ENCODE measurements around the gene IGSF10.

The IGSF10 gene

DNA sequence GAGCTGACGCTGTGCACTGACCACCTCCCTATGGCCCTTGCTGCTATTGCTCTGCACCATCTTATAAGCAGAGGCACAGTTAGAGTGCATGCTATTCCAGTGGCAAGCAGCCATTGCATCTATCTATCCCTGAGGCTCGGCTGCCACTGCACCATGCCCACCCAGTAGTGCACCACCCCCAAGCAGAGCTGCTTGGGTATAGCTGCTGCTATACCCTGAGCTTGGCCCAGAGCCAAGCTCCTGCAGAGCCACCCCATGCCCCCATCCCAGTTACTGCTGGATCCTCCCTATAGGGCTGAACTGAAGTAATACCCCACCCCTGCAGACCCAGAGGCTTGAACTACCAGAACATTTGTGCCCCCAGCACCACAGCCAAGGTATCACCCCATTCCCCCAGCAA, 19.6 kb upstream of the IGSF10 start:
- Histone ChIP-seq H3K4me1 (ENCODE audit: control insufficient read depth, insufficient read depth, low read length) (no peaks in the 10 kb centered on the region), H3K4me3 (ENCODE audit: low read length) (no peak overlapping the region), H3K27me3 (ENCODE audit: control insufficient read depth, insufficient read depth, low read length) (no peaks in the 10 kb centered on the region), H3K9ac (ENCODE audit: low read length) (no peak overlapping the region), H3K9me3 (ENCODE audit: control insufficient read depth, low read length) (no peaks in the 10 kb centered on the region), H3K36me3 (ENCODE audit: control insufficient read depth, insufficient read depth, low read length) (no peaks in the 10 kb centered on the region)

DNA sequence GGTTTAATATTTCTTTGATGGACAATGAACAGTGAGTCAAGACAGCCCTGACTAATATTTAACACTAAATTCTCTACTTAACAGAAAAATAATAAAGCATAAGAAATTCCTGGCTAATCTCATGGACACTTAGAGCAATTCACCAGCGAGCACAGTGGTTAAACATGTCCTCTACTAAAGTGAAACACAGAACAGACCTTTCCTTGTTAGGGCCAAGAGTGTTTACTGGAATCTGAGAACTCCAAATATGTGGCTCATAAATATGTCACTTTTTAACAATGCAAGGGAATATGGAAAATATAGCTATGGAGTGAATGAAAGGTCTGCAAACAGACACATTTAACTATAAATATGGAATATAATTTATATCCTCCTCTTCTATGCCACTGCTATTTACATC, 18.6 kb upstream of the IGSF10 start:
- Histone ChIP-seq H3K4me3 (ENCODE audit: low read length) (no peak overlapping the region), H3K27me3 (ENCODE audit: control insufficient read depth, insufficient read depth, low read length) (no peaks in the 10 kb centered on the region), H3K9me3 (ENCODE audit: control insufficient read depth, low read length) (no peaks in the 10 kb centered on the region), H3K4me1 (ENCODE audit: control insufficient read depth, insufficient read depth, low read length) (no peaks in the 10 kb centered on the region), H3K9ac (ENCODE audit: low read length) (no peak overlapping the region), H3K36me3 (ENCODE audit: control insufficient read depth, insufficient read depth, low read length) (no peaks in the 10 kb centered on the region)

DNA sequence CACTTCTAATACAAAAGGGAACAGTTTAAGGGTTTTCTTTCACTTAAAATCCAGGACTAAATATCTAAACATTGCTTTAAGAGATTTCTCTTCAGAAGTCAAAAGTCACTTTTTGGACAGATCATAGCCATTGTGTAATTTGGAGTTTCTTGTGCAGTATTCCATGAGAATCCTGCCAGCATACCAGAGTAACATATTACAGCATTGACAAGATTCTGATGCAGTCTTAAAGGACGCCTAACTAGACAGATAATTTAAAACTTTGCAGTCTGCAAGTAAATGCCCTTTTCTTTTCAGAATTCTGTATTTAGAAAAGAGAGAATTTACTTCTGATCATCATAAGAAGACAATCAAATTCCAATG, 17.5 kb upstream of the IGSF10 start:
- Histone ChIP-seq H3K36me3 (ENCODE audit: control insufficient read depth, insufficient read depth, low read length) (no peaks in the 10 kb centered on the region), H3K9ac (ENCODE audit: low read length) (no peak overlapping the region), H3K9me3 (ENCODE audit: control insufficient read depth, low read length) (no peaks in the 10 kb centered on the region), H3K4me1 (ENCODE audit: control insufficient read depth, insufficient read depth, low read length) (no peaks in the 10 kb centered on the region), H3K27me3 (ENCODE audit: control insufficient read depth, insufficient read depth, low read length) (no peaks in the 10 kb centered on the region), H3K4me3 (ENCODE audit: low read length) (no peak overlapping the region)

DNA sequence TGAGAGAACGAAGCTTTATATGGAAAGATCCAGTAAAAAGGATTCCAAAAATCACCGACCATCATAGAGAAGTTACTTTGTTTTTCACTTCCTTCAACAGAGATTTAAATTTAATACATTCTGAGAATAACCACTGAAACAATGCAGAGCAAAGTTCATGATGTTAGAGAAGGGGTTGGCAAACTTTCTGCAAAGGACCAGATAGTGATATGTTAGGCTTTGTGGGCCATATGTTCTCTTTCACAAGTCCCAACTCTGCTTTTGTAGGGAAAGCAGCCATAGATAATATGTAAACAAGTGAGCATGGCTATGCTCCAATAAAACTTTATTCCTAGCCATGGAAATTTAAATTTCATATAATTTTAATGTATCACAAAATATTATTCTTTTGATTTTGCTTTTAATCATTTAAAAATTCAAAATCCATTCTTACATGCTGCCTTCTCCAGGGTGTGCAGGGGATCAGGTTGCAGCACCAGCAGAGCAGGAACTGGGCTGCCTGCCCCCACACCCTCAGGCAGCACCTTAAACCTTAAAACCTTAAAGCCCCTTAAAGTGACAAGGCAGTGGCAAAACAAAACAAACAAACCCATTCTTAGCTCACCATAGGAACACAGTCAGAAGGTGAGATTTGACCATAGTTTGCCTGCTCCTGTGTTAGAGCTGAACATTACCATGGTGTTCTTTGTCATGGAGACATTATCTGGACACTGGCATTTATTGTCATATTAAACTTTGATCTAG, 16.9 kb upstream of the IGSF10 start:
- Histone ChIP-seq H3K36me3 (ENCODE audit: control insufficient read depth, insufficient read depth, low read length) (no peaks in the 10 kb centered on the region), H3K9me3 (ENCODE audit: control insufficient read depth, low read length) (no peaks in the 10 kb centered on the region), H3K4me1 (ENCODE audit: control insufficient read depth, insufficient read depth, low read length) (no peaks in the 10 kb centered on the region), H3K9ac (ENCODE audit: low read length) (no peak overlapping the region), H3K4me3 (ENCODE audit: low read length) (no peak overlapping the region), H3K27me3 (ENCODE audit: control insufficient read depth, insufficient read depth, low read length) (no peaks in the 10 kb centered on the region)

DNA sequence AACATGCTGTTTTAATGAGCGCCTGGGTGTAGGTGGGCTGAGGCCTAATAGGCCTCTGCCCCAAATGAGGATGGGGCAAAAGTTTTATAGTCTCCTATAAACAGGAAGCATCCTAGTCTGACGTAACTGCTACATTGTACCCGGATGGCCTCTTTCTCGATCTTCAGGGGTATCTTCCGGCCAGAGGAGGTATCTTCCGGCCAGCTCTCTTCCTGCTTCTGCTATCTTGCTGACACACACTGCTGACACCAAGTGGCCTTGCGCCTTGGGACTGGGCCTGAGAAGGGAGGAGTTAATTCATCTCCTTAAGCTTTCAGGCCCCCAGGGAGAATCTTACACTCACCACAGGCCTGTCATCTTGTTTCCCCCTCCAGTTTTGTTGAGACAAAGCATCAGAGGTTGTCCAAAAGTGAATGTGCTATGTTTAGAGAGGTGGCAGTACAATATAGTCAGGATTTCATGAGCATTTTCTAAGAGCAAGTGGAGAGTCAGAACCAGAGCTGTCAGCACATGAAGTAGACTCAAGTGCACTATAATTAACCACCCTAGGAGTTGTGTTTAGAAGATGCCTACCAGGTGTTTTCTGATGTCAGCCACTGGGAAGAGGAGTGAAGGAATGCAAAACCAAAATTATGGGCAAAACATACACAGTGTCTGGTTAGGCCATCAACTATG, 15.6 kb upstream of the IGSF10 start:
- no peak overlapping the region for H3K4me3 ChIP-seq (ENCODE audit: low read length)
- no peaks in the 10 kb centered on the region for H3K27me3 ChIP-seq (ENCODE audit: control insufficient read depth, insufficient read depth, low read length)
- H3K9ac ChIP-seq (ENCODE audit: low read length), result no peak overlapping the region
- no peaks in the 10 kb centered on the region for H3K36me3 ChIP-seq (ENCODE audit: control insufficient read depth, insufficient read depth, low read length)
- no peaks in the 10 kb centered on the region for H3K9me3 ChIP-seq (ENCODE audit: control insufficient read depth, low read length)
- no peaks in the 10 kb centered on the region for H3K4me1 ChIP-seq (ENCODE audit: control insufficient read depth, insufficient read depth, low read length)

DNA sequence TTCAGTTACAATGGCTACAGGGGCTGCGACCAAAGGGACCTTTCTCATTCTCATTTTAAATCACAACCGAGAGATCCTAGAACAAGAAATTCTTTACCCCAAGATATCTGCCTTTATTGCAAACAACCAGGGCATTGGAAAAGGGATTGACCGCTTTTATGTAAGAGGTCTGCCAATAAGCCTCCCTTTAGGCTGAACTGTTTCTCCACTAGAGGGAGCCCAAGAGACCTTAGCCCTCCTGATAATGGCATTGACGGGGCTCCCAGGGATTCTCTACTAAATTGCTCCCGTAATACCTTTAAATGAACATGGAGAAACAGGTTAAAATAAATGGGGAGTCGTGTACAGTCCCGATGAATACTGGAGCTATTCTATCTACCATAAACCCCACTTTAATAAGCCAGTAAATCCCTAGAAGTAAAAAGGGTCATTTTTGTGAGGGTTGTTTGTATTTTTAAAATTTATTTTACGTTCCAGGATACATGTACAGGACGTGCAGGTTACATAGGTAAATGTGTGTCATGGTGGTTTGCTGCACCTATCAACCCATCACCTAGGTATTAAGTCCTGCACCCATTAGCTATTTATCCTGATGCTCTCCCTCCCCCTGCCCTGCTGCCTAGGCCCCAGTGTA, 7.5 kb upstream of the IGSF10 start:
- Histone ChIP-seq H3K36me3 (ENCODE audit: control insufficient read depth, insufficient read depth, low read length) (no peaks in the 10 kb centered on the region), H3K9ac (ENCODE audit: low read length) (no peak overlapping the region), H3K27me3 (ENCODE audit: control insufficient read depth, insufficient read depth, low read length) (no peaks in the 10 kb centered on the region), H3K4me3 (ENCODE audit: low read length) (no peak overlapping the region), H3K9me3 (ENCODE audit: control insufficient read depth, low read length) (no peaks in the 10 kb centered on the region), H3K4me1 (ENCODE audit: control insufficient read depth, insufficient read depth, low read length) (no peaks in the 10 kb centered on the region)

DNA sequence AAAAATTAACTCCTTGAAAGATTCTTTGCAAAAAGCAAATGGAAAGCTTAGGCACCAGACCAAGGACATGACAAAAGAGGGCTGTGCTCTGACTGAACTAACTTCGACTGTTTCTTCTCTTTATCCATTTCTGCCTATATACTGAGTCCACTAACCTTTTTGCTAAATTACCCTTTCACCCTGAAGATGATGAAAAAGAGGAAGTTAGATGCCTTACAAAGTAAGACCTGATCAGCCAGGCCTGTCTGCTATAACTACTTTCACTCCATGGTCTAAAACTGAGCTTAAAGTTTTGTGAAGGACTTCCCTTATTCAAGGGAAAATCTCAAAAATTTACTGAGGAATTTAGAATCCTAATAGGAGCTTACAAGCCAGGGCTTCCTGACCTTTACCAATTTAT, 6.2 kb upstream of the IGSF10 start:
- Histone ChIP-seq H3K4me1 (ENCODE audit: control insufficient read depth, insufficient read depth, low read length) (no peaks in the 10 kb centered on the region), H3K36me3 (ENCODE audit: control insufficient read depth, insufficient read depth, low read length) (no peaks in the 10 kb centered on the region), H3K27me3 (ENCODE audit: control insufficient read depth, insufficient read depth, low read length) (no peaks in the 10 kb centered on the region), H3K4me3 (ENCODE audit: low read length) (no peak overlapping the region), H3K9ac (ENCODE audit: low read length) (no peak overlapping the region), H3K9me3 (ENCODE audit: control insufficient read depth, low read length) (no peaks in the 10 kb centered on the region)

DNA sequence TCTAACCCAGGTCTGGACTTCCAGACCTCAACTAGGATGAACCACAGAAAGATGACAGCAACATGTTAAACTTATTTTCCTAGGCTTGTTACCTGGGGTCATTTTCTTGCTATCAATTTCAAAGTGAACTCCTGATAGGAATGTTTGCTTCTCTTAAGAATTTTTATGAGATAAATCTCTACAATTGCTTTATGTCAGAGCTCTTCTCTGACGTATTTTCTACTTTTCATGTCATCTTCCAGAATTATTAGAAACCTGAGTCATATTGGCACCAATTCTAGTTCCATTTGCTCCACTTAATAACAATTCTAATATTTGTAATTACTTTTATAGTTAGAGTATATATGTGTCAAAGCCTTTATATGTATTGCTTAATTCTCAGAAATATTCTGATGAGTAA, 2.1 kb upstream of the IGSF10 start:
- no peak overlapping the region for H3K4me3 ChIP-seq (ENCODE audit: low read length)
- H3K27me3 ChIP-seq (ENCODE audit: control insufficient read depth, insufficient read depth, low read length), result peaks cover 11% of the 10 kb centered on the region
- H3K9ac ChIP-seq (ENCODE audit: low read length), result no peak overlapping the region
- no peaks in the 10 kb centered on the region for H3K36me3 ChIP-seq (ENCODE audit: control insufficient read depth, insufficient read depth, low read length)
- H3K9me3 ChIP-seq (ENCODE audit: control insufficient read depth, low read length), result no peaks in the 10 kb centered on the region
- no peaks in the 10 kb centered on the region for H3K4me1 ChIP-seq (ENCODE audit: control insufficient read depth, insufficient read depth, low read length)

DNA sequence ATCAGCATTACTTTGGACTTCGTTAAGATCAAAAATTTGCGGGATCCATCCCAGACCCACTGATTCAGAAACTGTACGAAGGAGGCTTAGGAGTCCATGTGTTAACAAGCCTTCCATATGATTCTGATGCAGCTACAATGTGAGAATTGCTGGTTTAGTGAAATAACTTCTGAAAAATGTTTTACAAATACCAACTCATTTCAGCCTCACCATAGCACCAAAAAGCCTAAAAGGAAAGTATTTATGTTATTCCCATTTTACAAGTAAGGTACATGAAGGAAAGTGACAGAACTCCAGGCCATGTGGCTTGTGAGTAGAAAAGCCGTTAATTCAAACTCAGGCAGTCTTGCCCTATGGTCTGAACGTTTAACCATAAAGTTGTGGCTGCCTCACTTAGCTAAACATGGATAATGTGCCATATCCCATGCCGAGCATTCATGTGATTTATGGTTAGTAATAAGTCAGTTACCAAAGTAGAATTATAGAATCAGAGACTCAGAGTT, 1.5 kb upstream of the IGSF10 start:
- Histone ChIP-seq H3K27me3 (ENCODE audit: control insufficient read depth, insufficient read depth, low read length) (peaks cover 11% of the 10 kb centered on the region), H3K4me3 (ENCODE audit: low read length) (no peak overlapping the region), H3K36me3 (ENCODE audit: control insufficient read depth, insufficient read depth, low read length) (no peaks in the 10 kb centered on the region), H3K9me3 (ENCODE audit: control insufficient read depth, low read length) (no peaks in the 10 kb centered on the region), H3K9ac (ENCODE audit: low read length) (no peak overlapping the region), H3K4me1 (ENCODE audit: control insufficient read depth, insufficient read depth, low read length) (no peaks in the 10 kb centered on the region)

DNA sequence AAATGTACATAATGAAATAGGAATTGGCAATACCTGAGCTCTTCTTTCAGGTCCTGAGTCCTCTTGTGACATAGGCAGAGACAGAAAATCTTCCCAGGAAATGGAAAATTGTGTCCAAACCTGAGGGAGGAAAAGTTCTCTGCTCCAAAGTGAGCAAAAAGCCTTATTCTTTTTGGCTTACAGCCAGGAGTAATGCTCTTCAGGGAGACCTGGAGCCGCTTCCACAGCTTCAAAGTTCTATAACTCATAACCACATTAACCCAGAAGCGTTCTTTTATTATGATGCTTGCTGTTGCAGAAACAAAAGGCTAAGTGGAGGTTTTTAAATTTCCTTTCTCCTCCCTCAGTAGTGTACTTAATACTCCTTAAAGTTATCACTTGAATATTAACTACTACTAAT, 633 bp downstream of the IGSF10 start:
- Histone ChIP-seq H3K9ac (ENCODE audit: low read length) (peak overlapping the region; percentile 68), H3K4me1 (ENCODE audit: control insufficient read depth, insufficient read depth, low read length) (no peaks in the 10 kb centered on the region), H3K4me3 (ENCODE audit: low read length) (no peak overlapping the region), H3K9me3 (ENCODE audit: control insufficient read depth, low read length) (no peaks in the 10 kb centered on the region), H3K27me3 (ENCODE audit: control insufficient read depth, insufficient read depth, low read length) (peaks cover 11% of the 10 kb centered on the region), H3K36me3 (ENCODE audit: control insufficient read depth, insufficient read depth, low read length) (no peaks in the 10 kb centered on the region)

DNA sequence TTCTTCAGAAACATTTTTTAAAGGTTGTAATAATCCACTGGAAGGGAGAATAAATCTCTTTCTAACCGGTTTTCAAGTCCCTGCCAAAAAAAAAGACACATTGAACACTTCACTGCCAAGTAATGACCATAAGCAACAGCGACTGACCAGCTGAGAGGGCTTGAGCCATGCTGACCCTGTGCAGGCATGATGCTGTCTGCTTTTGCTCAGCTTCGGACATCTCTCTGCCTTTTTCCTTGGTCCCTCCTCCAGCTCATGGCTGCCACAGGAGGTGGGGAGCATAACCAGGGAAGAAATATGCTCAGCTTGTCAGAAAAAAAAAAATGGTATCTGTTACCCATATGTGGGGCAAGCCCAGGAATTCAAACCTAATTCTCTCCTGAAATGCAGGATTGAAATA, 1.5 kb downstream of the IGSF10 start:
- no peak overlapping the region for H3K9ac ChIP-seq (ENCODE audit: low read length)
- no peaks in the 10 kb centered on the region for H3K4me1 ChIP-seq (ENCODE audit: control insufficient read depth, insufficient read depth, low read length)
- no peak overlapping the region for H3K4me3 ChIP-seq (ENCODE audit: low read length)
- peaks cover 11% of the 10 kb centered on the region for H3K27me3 ChIP-seq (ENCODE audit: control insufficient read depth, insufficient read depth, low read length)
- H3K36me3 ChIP-seq (ENCODE audit: control insufficient read depth, insufficient read depth, low read length), result no peaks in the 10 kb centered on the region
- no peaks in the 10 kb centered on the region for H3K9me3 ChIP-seq (ENCODE audit: control insufficient read depth, low read length)

DNA sequence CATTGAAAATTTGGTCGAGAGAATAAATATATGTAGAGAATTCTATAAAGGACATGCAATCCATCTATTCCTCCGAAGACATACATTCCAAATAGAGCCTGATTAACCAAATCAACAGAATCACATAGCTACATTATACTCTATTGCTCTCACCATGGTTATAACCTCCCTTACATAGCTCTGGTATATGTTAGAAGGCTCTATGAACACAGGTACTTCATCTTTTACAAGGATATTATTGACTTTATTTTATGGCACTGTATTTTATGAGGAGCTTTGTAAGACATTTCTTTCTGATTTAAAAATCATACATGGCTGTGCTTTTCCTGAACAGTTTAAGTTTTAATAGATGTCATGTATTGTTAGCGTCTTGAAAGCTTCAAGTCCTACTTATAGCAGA, 4.8 kb downstream of the IGSF10 start:
- no peak overlapping the region for H3K9ac ChIP-seq (ENCODE audit: low read length)

More for the DNA sequence above, 4.8 kb downstream of the IGSF10 start:
- H3K4me3 ChIP-seq (ENCODE audit: low read length), result no peak overlapping the region
- no peaks in the 10 kb centered on the region for H3K4me1 ChIP-seq (ENCODE audit: control insufficient read depth, insufficient read depth, low read length)
- no peaks in the 10 kb centered on the region for H3K9me3 ChIP-seq (ENCODE audit: control insufficient read depth, low read length)
- peaks cover 8% of the 10 kb centered on the region for H3K27me3 ChIP-seq (ENCODE audit: control insufficient read depth, insufficient read depth, low read length)
- no peaks in the 10 kb centered on the region for H3K36me3 ChIP-seq (ENCODE audit: control insufficient read depth, insufficient read depth, low read length)
